Psoas muscle (tissue), 8 donors: ENCODE results near the gene GALNT17. TPM values are rescaled to one million over a fixed set of nuclear protein-coding genes. Genes with fewer than 3 reads are reported as not detected.

Experiments used
- ATAC-seq, 4 donors: fragments of 200-7000 bp; cut with Tn5 transposase; one replicate each; pipeline ENCODE4 v1.9.1; 2020; ENCODE audit warnings: moderate library complexity in 3 of 4, mild to moderate bottlenecking in 2 of 4
- DNase-seq, 2 donors: peaks; one replicate each; pipeline ENCODE4 v3.0.0-alpha.2; 2020
- H3K27ac ChIP-seq: fragments of 200-600 bp; one replicate; pipeline ENCODE4 v1.8.0; 2022
- H3K27me3 ChIP-seq, 3 donors: fragments of 200-600 bp in 1 of 3; one replicate each; pipeline versions ENCODE4 v1.6.1 to v1.8.0; 2013 to 2022; ENCODE audit warnings: low read length in 2 of 3, mild to moderate bottlenecking in 2 of 3, moderate library complexity in 1 of 3; ENCODE audit not compliant: insufficient read depth in 3 of 3
- H3K36me3 ChIP-seq, 2 donors: fragments of 200-600 bp in 1 of 2; one replicate each; pipeline versions ENCODE4 v1.6.1 to v1.8.0; 2013 to 2022; ENCODE audit warnings: low read depth in 1 of 2, mild to moderate bottlenecking in 1 of 2, moderate library complexity in 1 of 2; ENCODE audit not compliant: insufficient read depth in 1 of 2
- H3K4me1 ChIP-seq: fragments of 200-600 bp; one replicate; pipeline ENCODE4 v1.8.0; 2022
- H3K4me3 ChIP-seq: fragments of 200-600 bp; one replicate; pipeline ENCODE4 v1.8.0; 2022; ENCODE audit warnings: mild to moderate bottlenecking
- H3K9me3 ChIP-seq: fragments of 200-600 bp; one replicate; pipeline ENCODE4 v1.8.0; 2022
- CTCF ChIP-seq: fragments of 200-600 bp; IDR thresholded peaks from one replicate; pipeline ENCODE4 v1.8.0; 2022; ENCODE audit warnings: antibody characterized with exemption
- WGBS, 3 donors: extraction: QIAGEN DNeasy Blood & Tissue Kit; methylation state at CpG; one replicate each; pipeline versions ENCODE4 v1.1.6 to v1.1.7; 2013; 5-methylcytosine and 5-hydroxymethylcytosine counted together
- intact Hi-C, 2 donors: fragments of 100-400 bp; cut with DNase I; formaldehyde crosslinking; loops; one replicate each; pipeline versions ENCODE4 v1.11.0 to v1.14.2; 2022
- polyA plus RNA-seq, 3 donors: library from polyadenylated mRNA; stranded (reverse); fragments of 200-250 nt; gene quantifications; one replicate each; pipeline ENCODE4 v1.2.3, GENCODE V29; 2013
- total RNA-seq, 4 donors: library from RNA; stranded (reverse); fragmentation: NEBNext Ultra II Directional in 2 of 4; extraction: Animal tissue kit (Norgen Biotek cat#: 25700) in 2 of 4; gene quantifications; one replicate each; pipeline versions ENCODE4 v1.2.1 to v1.2.4, GENCODE V29; 2021 to 2023
- donor health status: healthy with polysubstance abuse.
- donor health status: DM: no; HTN: no; CAD: no; lungs with moderate emphysema.
- donor health status: Bipolar disorder and iron deficiency.
- donor health status: healthy.
- donor health status: DM: yes; HTN: yes; CAD: no.
- donor health status: DM: no; HTN: no; CAD: no.
- donor health status: DM: no; HTN: no; CAD: no.
- donor health status: DM: yes; HTN: yes; CAD: no.

Gene GALNT17
- total and polyA plus RNA-seq, 7 donors = 0.17 to 3.5 (median 0.65) TPM

- no peak for TF ChIP-seq CTCF
- Histone ChIP-seq H3K36me3 (no peaks in the 10 kb centered on the region), H3K4me1 (no peaks in the 10 kb centered on the region), H3K27me3 (no peaks in the 10 kb centered on the region), H3K27ac (no peak overlapping the region), H3K9me3 (no peaks in the 10 kb centered on the region), H3K4me3 (no peak overlapping the region)
- no peak for DNase-seq
- 60 to 75% (median 71%) methylated on average over 3 of the region's 3 CpGs for WGBS, 3 donors
- no peak for ATAC-seq
- intact Hi-C loops = no loop called here
Observed at GRCh38 chr7:71705217-71705616, 573.3 kb downstream of the GALNT17 start.

DNA sequence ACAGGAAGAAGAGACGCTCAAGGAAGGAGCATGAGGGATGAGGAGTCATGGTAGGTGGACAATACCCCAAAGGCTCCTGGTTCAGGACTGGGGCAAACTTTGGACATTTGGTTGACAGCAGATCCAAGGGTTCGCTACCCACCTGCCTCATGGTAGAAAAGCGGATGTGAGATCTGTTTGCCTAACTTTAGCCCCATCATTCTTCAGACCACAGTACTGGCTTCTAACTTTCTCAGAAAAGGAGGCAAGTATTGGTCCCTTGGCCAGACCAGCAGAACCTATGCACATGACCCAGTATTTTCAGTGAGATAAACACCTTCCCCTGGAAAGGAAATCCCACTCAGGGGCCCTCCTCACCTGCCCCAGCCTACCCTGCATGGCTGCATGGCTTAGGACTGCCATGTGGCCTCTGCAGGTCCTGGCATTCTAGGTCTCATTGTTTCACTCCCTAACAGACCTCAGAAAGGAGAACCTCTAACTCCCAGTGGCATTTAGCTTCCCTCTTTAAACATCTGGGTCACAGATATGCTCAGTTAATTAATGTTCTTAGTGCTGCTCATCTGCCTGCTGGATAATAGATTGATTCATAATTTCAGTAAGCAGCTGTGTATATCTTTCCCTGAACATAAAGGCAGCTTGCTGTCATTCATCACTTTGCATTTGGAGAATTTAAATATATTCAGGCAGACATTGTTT is 574.1 kb downstream of the GALNT17 start:
- no peak for DNase-seq
- Histone ChIP-seq H3K4me1 (no peaks in the 10 kb centered on the region), H3K27me3 (no peaks in the 10 kb centered on the region), H3K27ac (no peak overlapping the region), H3K4me3 (no peak overlapping the region), H3K36me3 (no peaks in the 10 kb centered on the region), H3K9me3 (no peaks in the 10 kb centered on the region)
- intact Hi-C loops = no loop called here
- no peak for TF ChIP-seq CTCF
- WGBS, 3 donors = 94 to 98% (median 96%) methylated on average over 3 of the region's 3 CpGs
- no peak for ATAC-seq

DNA sequence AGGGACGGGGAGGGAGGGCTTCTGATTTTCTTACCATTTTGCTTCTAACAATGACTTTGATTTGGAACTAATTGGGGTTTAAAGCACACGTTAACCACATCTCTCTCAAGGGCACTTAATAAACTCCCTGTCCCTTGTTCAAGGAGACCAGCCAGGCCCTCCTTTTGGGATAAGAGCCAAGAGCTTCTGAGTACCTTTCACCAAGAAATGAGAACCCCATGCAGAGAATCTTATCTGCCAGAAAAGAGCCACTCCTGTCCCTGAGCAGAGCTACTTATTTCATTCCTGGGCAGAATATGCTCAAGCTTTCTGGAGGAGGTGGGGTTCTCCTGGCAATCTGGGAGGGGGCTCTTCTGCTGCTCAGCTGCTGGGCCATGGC is 574.6 kb downstream of the GALNT17 start:
- DNase-seq = no peak
- no peak for ATAC-seq
- H3K36me3 ChIP-seq = no peaks in the 10 kb centered on the region
- H3K27ac ChIP-seq = no peak overlapping the region
- no peak overlapping the region for H3K4me3 ChIP-seq
- H3K27me3 ChIP-seq = no peaks in the 10 kb centered on the region
- WGBS, 3 donors = 21 to 33% (median 28%) methylated on average over 2 of the region's 2 CpGs
- H3K9me3 ChIP-seq = no peaks in the 10 kb centered on the region
- H3K4me1 ChIP-seq = no peaks in the 10 kb centered on the region
- intact Hi-C loops = no loop called here
- TF ChIP-seq CTCF = no peak

DNA sequence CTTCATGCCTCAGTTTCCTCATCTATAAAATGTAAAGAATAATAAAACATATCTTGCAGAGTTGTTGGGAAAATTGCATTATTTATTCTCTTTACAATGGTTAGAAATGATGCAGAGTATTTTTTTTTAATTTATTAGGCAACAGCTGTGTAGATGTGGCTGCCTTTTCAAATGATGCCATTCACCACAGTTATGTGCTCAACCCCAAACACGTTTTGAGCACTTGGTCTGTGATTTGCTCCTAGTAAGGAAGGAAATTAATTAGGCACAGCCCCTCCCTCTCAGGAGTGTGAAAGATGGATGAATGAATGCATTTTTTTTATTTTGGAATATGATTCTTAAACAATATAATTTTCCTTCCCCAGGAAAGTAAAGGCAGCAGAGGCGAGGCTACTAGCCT is 575.1 kb downstream of the GALNT17 start:
- intact Hi-C loops = no loop called here
- Histone ChIP-seq H3K4me3 (no peak overlapping the region), H3K27me3 (peaks cover 0 to 2% (median 0%) of the 10 kb centered on the region in 3 donors), H3K27ac (no peak overlapping the region), H3K4me1 (no peaks in the 10 kb centered on the region), H3K36me3 (no peaks in the 10 kb centered on the region), H3K9me3 (no peaks in the 10 kb centered on the region)
- 49 to 69% (median 60%) methylated on average over 2 of the region's 2 CpGs for WGBS, 3 donors
- DNase-seq (no peak), ATAC-seq (no peak)
- TF ChIP-seq CTCF = no peak

DNA sequence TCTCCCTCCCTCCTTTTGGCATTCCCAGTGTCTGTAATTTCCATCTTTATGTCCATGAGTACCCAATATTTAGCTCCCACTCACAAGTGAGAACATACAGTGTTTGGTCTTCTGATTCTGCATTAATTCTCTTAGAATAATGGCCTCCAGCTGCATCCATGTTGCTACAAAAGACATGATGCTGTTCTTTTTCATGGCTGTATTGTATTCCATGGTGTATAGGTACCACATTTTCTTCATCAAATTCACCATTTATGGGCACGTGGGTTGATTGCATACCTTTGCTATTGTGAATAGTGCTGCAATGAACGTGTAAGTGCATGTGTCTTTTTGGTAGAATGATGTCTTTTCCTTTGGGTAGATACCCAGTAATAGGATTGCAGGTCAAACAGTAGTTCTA is 576.8 kb downstream of the GALNT17 start:
- Histone ChIP-seq H3K4me3 (no peak overlapping the region), H3K4me1 (no peaks in the 10 kb centered on the region), H3K27ac (no peak overlapping the region), H3K9me3 (no peaks in the 10 kb centered on the region), H3K27me3 (peaks cover 0 to 3% (median 0%) of the 10 kb centered on the region in 3 donors), H3K36me3 (no peaks in the 10 kb centered on the region)
- DNase-seq = no peak
- WGBS, 3 donors = 78 to 88% (median 79%) methylated on average over 2 of the region's 2 CpGs
- ATAC-seq = no peak
- TF ChIP-seq CTCF = no peak
- intact Hi-C loops = no loop called here
